WTC11 (cell line): Measurements from ENCODE around the gene CYP20A1. TPM values are rescaled to one million over a fixed set of nuclear protein-coding genes. Genes with fewer than 3 reads are reported as not detected.

Experiments
- ATAC-seq: fragments of 200-7000 bp; cut with Tn5 transposase; 2 replicates; pipeline ENCODE4 v1.10.0; 2021; ENCODE audit warnings: mild to moderate bottlenecking, moderate library complexity
- CTCF ChIA-PET: fragments of 300-600 bp; sonication (Branson Sonifier 250); formaldehyde crosslinking; loops from one replicate; lab custom pipeline; 2021; ENCODE audit warnings: antibody characterized with exemption; lab: Charles Lee
- POLR2A ChIA-PET: fragments of 350-600 bp; sonication (Branson Sonifier 250); formaldehyde crosslinking; loops from one replicate; lab custom pipeline; 2021; ENCODE audit warnings: antibody characterized with exemption; lab: Charles Lee
- DNase-seq: peaks from one replicate; pipeline ENCODE4 v3.0.0; 2021; ENCODE audit warnings: low spot score
- H3K27ac Mint-ChIP-seq: 2 replicates; pipeline ENCODE4 v1.8.0; 2021; ENCODE audit warnings: mixed read lengths
- H3K27me3 Mint-ChIP-seq: 2 replicates; pipeline ENCODE4 v1.8.0; 2021; ENCODE audit warnings: low read depth, mild to moderate bottlenecking, moderate library complexity, mixed read lengths
- H3K36me3 Mint-ChIP-seq: 2 replicates; pipeline ENCODE4 v1.8.0; 2021; ENCODE audit warnings: mixed read lengths
- H3K4me1 Mint-ChIP-seq: 2 replicates; pipeline ENCODE4 v1.8.0; 2022; ENCODE audit warnings: mixed read lengths
- H3K4me3 Mint-ChIP-seq: 2 replicates; pipeline ENCODE4 v1.8.0; 2021; ENCODE audit warnings: mild to moderate bottlenecking, moderate library complexity, mixed read lengths
- H3K9me3 Mint-ChIP-seq: 2 replicates; pipeline ENCODE4 v1.8.0; 2021; ENCODE audit warnings: mixed read lengths
- CREB1 ChIP-seq: sonication (generic); formaldehyde crosslinking; IDR thresholded peaks from 2 replicates; pipeline ENCODE4 v1.8.0; 2023; ENCODE audit warnings: mild to moderate bottlenecking, missing genetic modification reagents
- CREM ChIP-seq: sonication (generic); formaldehyde crosslinking; IDR thresholded peaks from 2 replicates; pipeline ENCODE4 v1.8.1; 2022; ENCODE audit warnings: mild to moderate bottlenecking, missing genetic modification reagents, moderate library complexity
- E2F1 ChIP-seq: sonication (generic); formaldehyde crosslinking; IDR thresholded peaks from 2 replicates; pipeline ENCODE4 v1.8.0; 2022; ENCODE audit warnings: mild to moderate bottlenecking, missing genetic modification reagents
- ELF4 ChIP-seq: sonication (generic); formaldehyde crosslinking; IDR thresholded peaks from 2 replicates; pipeline ENCODE4 v1.8.1; 2022; ENCODE audit warnings: low read depth, mild to moderate bottlenecking, moderate library complexity, missing genetic modification reagents
- ERG ChIP-seq: fragments of 250-450 bp; sonication (Bioruptor Pico); IDR thresholded peaks from 2 replicates; pipeline ENCODE4 v1.8.0; 2021; ENCODE audit warnings: mild to moderate bottlenecking
- ESRRA ChIP-seq: sonication (generic); formaldehyde crosslinking; IDR thresholded peaks from 2 replicates; pipeline ENCODE4 v1.8.1; 2022; ENCODE audit warnings: mild to moderate bottlenecking, missing genetic modification reagents, borderline replicate concordance
- FOXK1 ChIP-seq: sonication (generic); formaldehyde crosslinking; IDR thresholded peaks from 2 replicates; pipeline ENCODE4 v1.8.0; 2022; ENCODE audit warnings: mild to moderate bottlenecking, moderate library complexity, missing genetic modification reagents
- FOXP4 ChIP-seq: sonication (generic); formaldehyde crosslinking; IDR thresholded peaks from 2 replicates; pipeline ENCODE4 v1.8.0; 2022; ENCODE audit warnings: mild to moderate bottlenecking, missing genetic modification reagents
- GTF2I ChIP-seq: fragments of 250-450 bp; sonication (Bioruptor Pico); conservative IDR thresholded peaks from 2 replicates; pipeline ENCODE4 v1.4.0; 2021; ENCODE audit warnings: mild to moderate bottlenecking
- IRF1 ChIP-seq: sonication (generic); formaldehyde crosslinking; IDR thresholded peaks from 2 replicates; pipeline ENCODE4 v1.8.0; 2023; ENCODE audit warnings: missing genetic modification reagents
- IRF2 ChIP-seq: sonication (generic); formaldehyde crosslinking; IDR thresholded peaks from 2 replicates; pipeline ENCODE4 v1.8.0; 2022; ENCODE audit warnings: low read depth, missing genetic modification reagents, borderline replicate concordance
- JAZF1 ChIP-seq: fragments of 250-450 bp; sonication (Bioruptor Pico); IDR thresholded peaks from 2 replicates; pipeline ENCODE4 v1.9.0; 2021; ENCODE audit warnings: moderate library complexity, mild to moderate bottlenecking, inconsistent platforms
- MXD4 ChIP-seq: fragments of 250-450 bp; sonication (Bioruptor Pico); IDR thresholded peaks from 2 replicates; pipeline ENCODE4 v1.8.0; 2021; ENCODE audit warnings: mild to moderate bottlenecking, moderate library complexity, borderline replicate concordance
- SP1 ChIP-seq: sonication (generic); formaldehyde crosslinking; conservative IDR thresholded peaks from 2 replicates; pipeline ENCODE4 v1.8.1; 2022; ENCODE audit warnings: missing genetic modification reagents
- USF1 ChIP-seq: sonication (generic); formaldehyde crosslinking; IDR thresholded peaks from 2 replicates; pipeline ENCODE4 v1.8.0; 2022; ENCODE audit warnings: mild to moderate bottlenecking, missing genetic modification reagents
- ZBTB21 ChIP-seq: sonication (generic); formaldehyde crosslinking; IDR thresholded peaks from 2 replicates; pipeline ENCODE4 v1.8.1; 2023; ENCODE audit warnings: mild to moderate bottlenecking, missing genetic modification reagents, borderline replicate concordance
- ZNF671 ChIP-seq: fragments of 250-450 bp; sonication (Bioruptor Pico); IDR thresholded peaks from 2 replicates; pipeline ENCODE4 v1.8.0; 2021; ENCODE audit warnings: mild to moderate bottlenecking
- ZSCAN18 ChIP-seq: fragments of 250-450 bp; sonication (Bioruptor Pico); IDR thresholded peaks from 2 replicates; pipeline ENCODE4 v2.1.2; 2022; ENCODE audit warnings: mild to moderate bottlenecking, moderate library complexity
- total RNA-seq: library from RNA; stranded (reverse); gene quantifications from 3 replicates; pipeline ENCODE4 v1.2.3, GENCODE V29; 2021

Gene CYP20A1
- total RNA-seq, 1 experiment from 2014 or later = 13.5 TPM

GRCh38 chr2:203201426-203201825 lies 37.4 kb upstream of the CYP20A1 start:
- no peak overlapping the region for H3K4me3 Mint-ChIP-seq
- H3K4me1 Mint-ChIP-seq = no peaks in the 10 kb centered on the region
- CTCF ChIA-PET = no interaction called here
- no peak for ATAC-seq
- POLR2A ChIA-PET = no interaction called here
- peaks cover 9% of the 10 kb centered on the region for H3K36me3 Mint-ChIP-seq
- H3K27ac Mint-ChIP-seq = no peak overlapping the region
- peaks cover 7% of the 10 kb centered on the region for H3K9me3 Mint-ChIP-seq
- no peak for DNase-seq
- TF ChIP-seq ZBTB21 (CRISPR knock-in tag) = no peak
- no peak for TF ChIP-seq E2F1 (CRISPR knock-in tag)
- no peak for TF ChIP-seq ZSCAN18 (CRISPR knock-in tag)
- TF ChIP-seq GTF2I (CRISPR knock-in tag) = no peak
- no peak for TF ChIP-seq MXD4 (CRISPR knock-in tag)
- no peak for TF ChIP-seq FOXP4
- TF ChIP-seq IRF2 = no peak
- no peak for TF ChIP-seq ZNF671
- no peak for TF ChIP-seq ELF4 (CRISPR knock-in tag)
- no peak for TF ChIP-seq ERG (CRISPR knock-in tag)
- no peaks in the 10 kb centered on the region for H3K27me3 Mint-ChIP-seq

- H3K4me1 Mint-ChIP-seq = no peaks in the 10 kb centered on the region
- no peak overlapping the region for H3K27ac Mint-ChIP-seq
- ChIA-PET CTCF (no interaction called here), POLR2A (no interaction called here)
- peaks cover 10% of the 10 kb centered on the region for H3K9me3 Mint-ChIP-seq
- H3K36me3 Mint-ChIP-seq = peaks cover 14% of the 10 kb centered on the region
- DNase-seq = no peak
- no peaks in the 10 kb centered on the region for H3K27me3 Mint-ChIP-seq
- TF ChIP-seq CREM (CRISPR knock-in tag) (no peak), CREB1 (CRISPR knock-in tag) (no peak), IRF1 (no peak), SP1 (CRISPR knock-in tag) (no peak), FOXK1 (CRISPR knock-in tag) (no peak), ESRRA (CRISPR knock-in tag) (no peak), USF1 (CRISPR knock-in tag) (no peak), JAZF1 (CRISPR knock-in tag) (no peak)
- no peak overlapping the region for H3K4me3 Mint-ChIP-seq
- no peak for ATAC-seq
Observed at GRCh38 chr2:203209538-203209937, 29.3 kb upstream of the CYP20A1 start.
